Pancreas (tissue), 10 donors: ENCODE data around the gene QRFPR. TPM values are rescaled to one million over a fixed set of nuclear protein-coding genes. Genes with fewer than 3 reads are reported as not detected.

ENCODE experiments used
- ATAC-seq, 4 donors: fragments of 200-7000 bp; cut with Tn5 transposase; one replicate each; pipeline versions ENCODE4 v1.8.0 to v1.9.1; 2020; ENCODE audit warnings: mild to moderate bottlenecking in 4 of 4, moderate library complexity in 4 of 4
- DNase-seq, 6 donors: peaks; one replicate each; pipeline ENCODE4 v3.0.0-alpha.2; 2020
- FAIRE-seq: peaks from 2 replicates; lab custom pipeline; 2012; peaks lifted over from hg19 to GRCh38; lab: Jason Lieb, UNC
- H3K27ac ChIP-seq, 4 donors: fragments of 200-600 bp; sonication (generic); 1 replicate in 3 of 4; 2 replicates in 1 of 4; pipeline versions ENCODE4 v1.5.0 to v1.8.0; 2020
- H3K27me3 ChIP-seq, 4 donors: fragments of 200-600 bp; one replicate each; pipeline ENCODE4 v1.8.0; 2021
- H3K36me3 ChIP-seq, 3 donors: fragments of 200-600 bp; sonication (generic) in 1 of 3; one replicate each; pipeline versions ENCODE4 v1.5.0 to v1.8.0; 2020 to 2021
- H3K4me1 ChIP-seq, 3 donors: fragments of 200-600 bp; one replicate each; pipeline ENCODE4 v1.8.0; 2021
- H3K4me3 ChIP-seq, 4 donors: fragments of 200-600 bp; sonication (generic) in 2 of 4; one replicate each; pipeline versions ENCODE4 v1.5.0 to v1.8.0; 2020 to 2021
- H3K9me3 ChIP-seq, 4 donors: fragments of 200-600 bp; one replicate each; pipeline ENCODE4 v1.8.0; 2021
- WGBS, 2 donors: extraction: QIAGEN DNeasy Blood & Tissue Kit; methylation state at CpG; one replicate each; pipeline ENCODE4 v1.1.7; 2013; 5-methylcytosine and 5-hydroxymethylcytosine counted together
- intact Hi-C, 3 donors: fragments of 100-400 bp; cut with DNase I; formaldehyde crosslinking; loops; one replicate each; pipeline versions ENCODE4 v1.11.1 to v1.14.2; 2022
- polyA plus RNA-seq, 2 donors: library from polyadenylated mRNA; stranded (reverse); fragments of 200-250 nt; gene quantifications; one replicate each; pipeline ENCODE4 v1.2.3, GENCODE V29; 2013
- total RNA-seq, 6 donors: library from RNA; stranded (reverse); fragmentation: NEBNext Ultra II Directional in 4 of 6; extraction: Animal tissue kit (Norgen Biotek cat#: 25700) in 4 of 6; gene quantifications; one replicate each; pipeline versions ENCODE4 v1.2.1 to v1.2.4, GENCODE V29; 2021 to 2023
- TF ChIP-seq, protein P1 (sequence below), 4 donors: fragments of 200-600 bp; sonication (generic) in 3 of 4; IDR thresholded peaks; one replicate each; pipeline versions ENCODE4 v1.5.0 to v1.8.0; 2021; ENCODE audit warnings: antibody characterized with exemption in 4 of 4
- donor health status: healthy with polysubstance abuse.
- donor health status: DM: no; HTN: no; CAD: no; lungs with moderate emphysema.
- donor health status: DM: no; HTN: no; CAD: no.
- donor health status: control.
- donor health status: control.
- donor health status: Bipolar disorder and iron deficiency.
- donor health status: DM: yes; HTN: yes; CAD: no.
- donor health status: DM: no; HTN: no; CAD: no.
- donor health status: DM: no; HTN: no; CAD: no.
- donor health status: DM: yes; HTN: yes; CAD: no.

The QRFPR gene
- total and polyA plus RNA-seq, 8 donors: not detected

DNA sequence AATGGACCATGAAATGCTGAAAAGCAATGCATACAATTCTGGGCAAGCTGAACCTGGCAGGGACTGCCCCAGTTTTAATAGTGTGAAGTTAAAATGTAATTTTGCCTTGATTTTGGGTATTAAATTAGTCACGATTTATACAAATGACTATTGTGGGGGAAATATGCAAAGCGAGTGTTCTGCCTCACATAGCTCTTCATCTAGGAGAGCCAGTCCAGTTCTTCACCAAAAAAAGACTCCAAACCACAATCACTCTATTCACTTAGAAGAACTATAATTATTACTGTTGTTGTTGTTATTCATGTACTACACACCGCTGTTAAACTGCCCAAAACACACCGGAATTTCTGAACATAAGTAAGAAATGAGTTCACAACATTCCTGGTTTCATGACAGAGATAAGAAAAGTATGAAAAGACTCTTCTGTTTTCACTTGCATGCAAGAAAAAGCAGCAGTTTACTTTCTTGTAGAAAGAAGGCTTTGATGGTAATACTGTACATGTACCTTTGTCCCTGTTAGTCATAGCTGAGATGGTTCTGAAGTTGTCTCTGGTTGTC is 101.9 kb downstream of the QRFPR start:
- intact Hi-C loops: no loop called here
- H3K36me3 ChIP-seq: no peaks in the 10 kb centered on the region
- H3K4me3 ChIP-seq: no peak overlapping the region
- no peaks in the 10 kb centered on the region for H3K9me3 ChIP-seq
- no peak overlapping the region for H3K27ac ChIP-seq
- TF ChIP-seq, protein P1, sequence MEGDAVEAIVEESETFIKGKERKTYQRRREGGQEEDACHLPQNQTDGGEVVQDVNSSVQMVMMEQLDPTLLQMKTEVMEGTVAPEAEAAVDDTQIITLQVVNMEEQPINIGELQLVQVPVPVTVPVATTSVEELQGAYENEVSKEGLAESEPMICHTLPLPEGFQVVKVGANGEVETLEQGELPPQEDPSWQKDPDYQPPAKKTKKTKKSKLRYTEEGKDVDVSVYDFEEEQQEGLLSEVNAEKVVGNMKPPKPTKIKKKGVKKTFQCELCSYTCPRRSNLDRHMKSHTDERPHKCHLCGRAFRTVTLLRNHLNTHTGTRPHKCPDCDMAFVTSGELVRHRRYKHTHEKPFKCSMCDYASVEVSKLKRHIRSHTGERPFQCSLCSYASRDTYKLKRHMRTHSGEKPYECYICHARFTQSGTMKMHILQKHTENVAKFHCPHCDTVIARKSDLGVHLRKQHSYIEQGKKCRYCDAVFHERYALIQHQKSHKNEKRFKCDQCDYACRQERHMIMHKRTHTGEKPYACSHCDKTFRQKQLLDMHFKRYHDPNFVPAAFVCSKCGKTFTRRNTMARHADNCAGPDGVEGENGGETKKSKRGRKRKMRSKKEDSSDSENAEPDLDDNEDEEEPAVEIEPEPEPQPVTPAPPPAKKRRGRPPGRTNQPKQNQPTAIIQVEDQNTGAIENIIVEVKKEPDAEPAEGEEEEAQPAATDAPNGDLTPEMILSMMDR (IDR thresholded peaks at IDR 0.05): no peak
- no peaks in the 10 kb centered on the region for H3K27me3 ChIP-seq
- no peak for ATAC-seq
- DNase-seq: no peak
- no peak for FAIRE-seq
- H3K4me1 ChIP-seq: no peaks in the 10 kb centered on the region
- WGBS, 2 donors: 41 to 43% methylated on average over 4 of the region's 4 CpGs

Other genes starting within 250 kb of the QRFPR start
- gene TNIP3, start 216.7 kb downstream of the QRFPR start, total RNA-seq: under 1 TPM in 1 of 6 donors, not detected in 5; 0.31 TPM
- not detected for gene TNIP3, start 216.7 kb downstream of the QRFPR start, polyA plus RNA-seq